H9 (cell line): ENCODE measurements around the gene PLEKHF1. TPM values are rescaled to one million over a fixed set of nuclear protein-coding genes. Genes with fewer than 3 reads are reported as not detected.

Source experiments
- DNase-seq: peaks from one replicate; pipeline ENCODE4 v3.0.0-alpha.2; 2017
- H2AFZ ChIP-seq: one replicate; pipeline ENCODE4 v1.6.1; 2013; ENCODE audit warnings: mild to moderate bottlenecking, low read length, control low read depth, moderate library complexity
- H2AK5ac ChIP-seq: 2 replicates; pipeline ENCODE4 v1.6.1; 2013; ENCODE audit warnings: low read length, control low read depth, mixed read lengths; ENCODE audit not compliant: insufficient read length
- H2BK120ac ChIP-seq: one replicate; pipeline ENCODE4 v1.6.1; 2013; ENCODE audit warnings: low read depth, mild to moderate bottlenecking, low read length, control low read depth, inconsistent platforms; ENCODE audit not compliant: poor library complexity, severe bottlenecking
- H2BK12ac ChIP-seq: 2 replicates; pipeline ENCODE4 v1.6.1; 2013; ENCODE audit warnings: low read length, control low read depth, mixed read lengths, low read depth; ENCODE audit not compliant: insufficient read length
- H2BK15ac ChIP-seq: 2 replicates; pipeline ENCODE4 v1.6.1; 2013; ENCODE audit warnings: low read depth, low read length, control low read depth
- H2BK20ac ChIP-seq: one replicate; pipeline ENCODE4 v1.6.1; 2013; ENCODE audit warnings: low read depth, mild to moderate bottlenecking, low read length, control low read depth, inconsistent platforms; ENCODE audit not compliant: poor library complexity, severe bottlenecking
- H2BK5ac ChIP-seq: 2 replicates; pipeline ENCODE4 v1.6.1; 2013; ENCODE audit warnings: low read length, control low read depth, mixed read lengths; ENCODE audit not compliant: insufficient read length
- H3K14ac ChIP-seq: 2 replicates; pipeline ENCODE4 v1.6.1; 2013; ENCODE audit warnings: low read length, control low read depth; ENCODE audit not compliant: insufficient read depth
- H3K18ac ChIP-seq: 2 replicates; pipeline ENCODE4 v1.6.1; 2013; ENCODE audit warnings: low read depth, mild to moderate bottlenecking, mixed read lengths, low read length, control low read depth; ENCODE audit not compliant: insufficient read length
- H3K23ac ChIP-seq: 2 replicates; pipeline ENCODE4 v1.6.1; 2013; ENCODE audit warnings: low read length, control low read depth, mixed read lengths, low read depth; ENCODE audit not compliant: insufficient read length
- H3K23me2 ChIP-seq: 2 replicates; pipeline ENCODE4 v1.6.1; 2013; ENCODE audit warnings: low read depth, mild to moderate bottlenecking, mixed read lengths, low read length, control low read depth; ENCODE audit not compliant: insufficient read length, poor library complexity, severe bottlenecking
- H3K27ac ChIP-seq: 2 replicates; pipeline ENCODE4 v1.5.1; 2013; ENCODE audit warnings: low read length, control low read depth, mixed read lengths, low read depth; ENCODE audit not compliant: insufficient read length
- H3K27me3 ChIP-seq: 2 replicates; pipeline ENCODE4 v1.6.1; 2013; ENCODE audit warnings: low read length, control low read depth, inconsistent platforms; ENCODE audit not compliant: insufficient read depth
- H3K4ac ChIP-seq: 2 replicates; pipeline ENCODE4 v1.6.1; 2013; ENCODE audit warnings: low read depth, mild to moderate bottlenecking, control low read depth, inconsistent platforms, low read length, moderate library complexity
- H3K4me1 ChIP-seq: 2 replicates; pipeline ENCODE4 v1.6.1; 2013; ENCODE audit warnings: low read length, control low read depth, inconsistent platforms; ENCODE audit not compliant: insufficient read depth
- H3K4me2 ChIP-seq: 2 replicates; pipeline ENCODE4 v1.6.1; 2013; ENCODE audit warnings: low read length, control low read depth, mixed read lengths; ENCODE audit not compliant: insufficient read length, insufficient read depth
- H3K56ac ChIP-seq: 2 replicates; pipeline ENCODE4 v1.6.1; 2013; ENCODE audit warnings: low read depth, mild to moderate bottlenecking, mixed read lengths, low read length, control low read depth; ENCODE audit not compliant: insufficient read length
- H3K79me1 ChIP-seq: 2 replicates; pipeline ENCODE4 v1.6.1; 2013; ENCODE audit warnings: low read depth, mild to moderate bottlenecking, moderate library complexity, low read length, control low read depth, inconsistent platforms; ENCODE audit not compliant: insufficient read depth, poor library complexity, severe bottlenecking
- H3K79me2 ChIP-seq: 2 replicates; pipeline ENCODE4 v1.6.1; 2013; ENCODE audit warnings: low read length, control low read depth, inconsistent platforms; ENCODE audit not compliant: insufficient read depth
- H3K9ac ChIP-seq: 2 replicates; pipeline ENCODE4 v1.6.1; 2013; ENCODE audit warnings: low read length, control low read depth, mixed read lengths; ENCODE audit not compliant: insufficient read length; ENCODE audit errors: extremely low read depth
- H3K9me3 ChIP-seq: one replicate; pipeline ENCODE4 v1.6.1; 2013; ENCODE audit warnings: low read depth, low read length, inconsistent platforms; ENCODE audit not compliant: control insufficient read depth
- H3T11ph ChIP-seq: one replicate; pipeline ENCODE4 v1.6.1; 2013; ENCODE audit warnings: mild to moderate bottlenecking, low read length, control low read depth, inconsistent platforms
- H4K20me1 ChIP-seq: one replicate; pipeline ENCODE4 v1.6.1; 2013; ENCODE audit not compliant: control insufficient read depth, insufficient read length, insufficient read depth
- H4K5ac ChIP-seq: 2 replicates; pipeline ENCODE4 v1.6.1; 2013; ENCODE audit warnings: low read depth, mild to moderate bottlenecking, mixed read lengths, low read length, control low read depth; ENCODE audit not compliant: insufficient read length
- H4K8ac ChIP-seq: replicated peaks from 2 replicates; pipeline ENCODE4 v1.6.1; 2013; ENCODE audit warnings: low read length, control low read depth, mixed read lengths, low read depth; ENCODE audit not compliant: insufficient read length
- H4K91ac ChIP-seq: 2 replicates; pipeline ENCODE4 v1.6.1; 2013; ENCODE audit warnings: low read depth, mild to moderate bottlenecking, moderate library complexity, mixed read lengths, low read length, control low read depth; ENCODE audit not compliant: insufficient read length
- H3K27ac Mint-ChIP-seq, 3 experiments: 2 replicates in 2 of 3; 3 replicates in 1 of 3; pipeline ENCODE4 v1.8.0; 2020 to 2021; ENCODE audit warnings: mixed read lengths in 3 of 3, mild to moderate bottlenecking in 1 of 3, moderate library complexity in 1 of 3
- H3K27me3 Mint-ChIP-seq: 2 replicates; pipeline ENCODE4 v1.8.0; 2021; ENCODE audit warnings: low read depth, mild to moderate bottlenecking, moderate library complexity, mixed read lengths
- H3K36me3 Mint-ChIP-seq, 3 experiments: 2 replicates in 2 of 3; 3 replicates in 1 of 3; pipeline ENCODE4 v1.8.0; 2020 to 2021; ENCODE audit warnings: low read depth in 3 of 3, mixed read lengths in 3 of 3; ENCODE audit not compliant: insufficient read depth in 1 of 3
- H3K4me1 Mint-ChIP-seq, 2 experiments: 2 replicates each; pipeline ENCODE4 v1.8.0; 2020; ENCODE audit warnings: mixed read lengths in 2 of 2
- H3K4me3 Mint-ChIP-seq, 2 experiments: 2 replicates in 1 of 2; 3 replicates in 1 of 2; pipeline ENCODE4 v1.8.0; 2020 to 2021; ENCODE audit warnings: mild to moderate bottlenecking in 2 of 2, mixed read lengths in 2 of 2, moderate library complexity in 1 of 2
- H3K9me3 Mint-ChIP-seq, 2 experiments: 2 replicates in 1 of 2; 3 replicates in 1 of 2; pipeline ENCODE4 v1.8.0; 2020; ENCODE audit warnings: mild to moderate bottlenecking in 2 of 2, mixed read lengths in 2 of 2, moderate library complexity in 1 of 2
- WGBS: extraction: QIAGEN DNeasy Blood & Tissue Kit; methylation state at CpG from one replicate; pipeline ENCODE4 v1.1.7; 2013; ENCODE audit warnings: missing lambda C conversion rate, low lambda C conversion rate, mixed read lengths; ENCODE audit not compliant: insufficient read length; ENCODE audit errors: extremely low coverage; 5-methylcytosine and 5-hydroxymethylcytosine counted together
- total RNA-seq: library from RNA; stranded (reverse); gene quantifications from 2 replicates; pipeline ENCODE4 v1.2.1, GENCODE V29; 2021
- TF ChIP-seq, protein P1 (sequence below): fragments of 200-600 bp; sonication (generic); conservative IDR thresholded peaks from 3 replicates; pipeline ENCODE4 v1.8.0; 2021; ENCODE audit warnings: antibody characterized with exemption, mild to moderate bottlenecking

The PLEKHF1 gene
- total RNA-seq, 1 experiment from 2014 or later, result 4.9 TPM

DNA sequence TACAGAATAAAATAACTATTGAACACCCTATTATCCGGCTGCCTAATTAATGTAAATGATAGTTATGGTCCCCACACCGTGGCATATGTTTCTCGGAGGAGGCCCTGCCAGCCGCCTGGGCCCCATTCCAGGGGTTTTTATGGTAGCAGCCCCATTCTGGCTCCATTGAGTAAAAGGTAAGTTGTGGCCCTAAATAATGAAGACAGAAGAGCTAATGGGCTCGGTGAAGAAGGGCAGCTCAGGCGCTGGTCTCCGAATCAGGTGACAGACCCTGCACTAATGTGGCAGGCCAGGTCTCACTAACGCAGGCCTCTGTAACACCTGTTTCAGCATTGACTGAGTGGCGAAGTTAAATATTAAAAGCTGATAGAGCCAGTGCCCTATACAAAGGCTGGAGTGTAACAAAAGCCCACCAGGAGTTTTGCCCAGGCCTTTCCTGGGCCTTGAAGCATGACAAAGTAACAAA is 40.0 kb upstream of the PLEKHF1 start:
- H3K4me1 ChIP-seq, result no peaks in the 10 kb centered on the region
- no peaks in the 10 kb centered on the region for H3K79me1 ChIP-seq
- H3K27ac Mint-ChIP-seq, result peak overlapping the region; percentile 81 to 84 (median 84); a peak in 5 of 7 replicates
- H3K27me3 Mint-ChIP-seq, result no peaks in the 10 kb centered on the region; the same call in 1 of the 2 replicates
- H3K9me3 ChIP-seq, result no peaks in the 10 kb centered on the region
- no peak overlapping the region for H2AK5ac ChIP-seq
- H2AFZ ChIP-seq, result no peak overlapping the region
- H4K20me1 ChIP-seq, result no peaks in the 10 kb centered on the region
- no peak overlapping the region for H3K9ac ChIP-seq
- H4K8ac ChIP-seq, result no peak overlapping the region
- H3K4me3 Mint-ChIP-seq, result no peak overlapping the region; a peak in 1 of 5 replicates
- no CpG with 5 or more reads among the region's 9 CpGs for WGBS
- no peak overlapping the region for H3K14ac ChIP-seq
- no peak overlapping the region for H4K5ac ChIP-seq
- H2BK120ac ChIP-seq, result no peak overlapping the region
- H2BK12ac ChIP-seq, result no peak overlapping the region
- H3K36me3 Mint-ChIP-seq, result no peaks in the 10 kb centered on the region; a peak in 1 of 7 replicates
- H3K4me2 ChIP-seq, result no peak overlapping the region
- TF ChIP-seq, protein P1, sequence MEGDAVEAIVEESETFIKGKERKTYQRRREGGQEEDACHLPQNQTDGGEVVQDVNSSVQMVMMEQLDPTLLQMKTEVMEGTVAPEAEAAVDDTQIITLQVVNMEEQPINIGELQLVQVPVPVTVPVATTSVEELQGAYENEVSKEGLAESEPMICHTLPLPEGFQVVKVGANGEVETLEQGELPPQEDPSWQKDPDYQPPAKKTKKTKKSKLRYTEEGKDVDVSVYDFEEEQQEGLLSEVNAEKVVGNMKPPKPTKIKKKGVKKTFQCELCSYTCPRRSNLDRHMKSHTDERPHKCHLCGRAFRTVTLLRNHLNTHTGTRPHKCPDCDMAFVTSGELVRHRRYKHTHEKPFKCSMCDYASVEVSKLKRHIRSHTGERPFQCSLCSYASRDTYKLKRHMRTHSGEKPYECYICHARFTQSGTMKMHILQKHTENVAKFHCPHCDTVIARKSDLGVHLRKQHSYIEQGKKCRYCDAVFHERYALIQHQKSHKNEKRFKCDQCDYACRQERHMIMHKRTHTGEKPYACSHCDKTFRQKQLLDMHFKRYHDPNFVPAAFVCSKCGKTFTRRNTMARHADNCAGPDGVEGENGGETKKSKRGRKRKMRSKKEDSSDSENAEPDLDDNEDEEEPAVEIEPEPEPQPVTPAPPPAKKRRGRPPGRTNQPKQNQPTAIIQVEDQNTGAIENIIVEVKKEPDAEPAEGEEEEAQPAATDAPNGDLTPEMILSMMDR, result no peak
- no peak overlapping the region for H3K4ac ChIP-seq
- no peak overlapping the region for H3T11ph ChIP-seq
- H3K4me1 Mint-ChIP-seq, result peaks cover 13 to 17% of the 10 kb centered on the region in 2 experiments
- no peak overlapping the region for H2BK15ac ChIP-seq
- no peak for DNase-seq
- H3K27ac ChIP-seq, result no peak overlapping the region
- no peaks in the 10 kb centered on the region for H3K27me3 ChIP-seq
- H3K79me2 ChIP-seq, result no peaks in the 10 kb centered on the region
- no peak overlapping the region for H3K18ac ChIP-seq
- no peak overlapping the region for H3K23ac ChIP-seq
- no peak overlapping the region for H4K91ac ChIP-seq
- no peak overlapping the region for H3K56ac ChIP-seq
- no peak overlapping the region for H2BK20ac ChIP-seq
- no peaks in the 10 kb centered on the region for H3K9me3 Mint-ChIP-seq
- H2BK5ac ChIP-seq, result no peak overlapping the region
- H3K23me2 ChIP-seq, result no peaks in the 10 kb centered on the region
